CD14-positive monocyte (primary cell): ENCODE data around the gene FOXD3. TPM values are rescaled to one million over a fixed set of nuclear protein-coding genes. Genes with fewer than 3 reads are reported as not detected.

ENCODE experiments used
- DNase-seq, 3 donors: peaks; one replicate each; pipeline ENCODE4 v3.0.0-alpha.2; 2011 to 2022
- H2AFZ ChIP-seq: 2 replicates; pipeline ENCODE4 v1.6.0; 2012; ENCODE audit warnings: mild to moderate bottlenecking, low read depth, low read length, inconsistent platforms; ENCODE audit not compliant: insufficient read depth, poor library complexity, severe bottlenecking
- H3K27ac ChIP-seq, 2 donors: 1 replicate in 1 of 2; 2 replicates in 1 of 2; pipeline ENCODE4 v1.5.1; 2012 to 2013; ENCODE audit warnings: low read length in 2 of 2, control low read depth in 1 of 2, inconsistent platforms in 1 of 2, low read depth in 1 of 2, mild to moderate bottlenecking in 1 of 2
- H3K27me3 ChIP-seq, 2 donors: one replicate each; pipeline versions ENCODE4 v1.6.0 to v1.6.1; 2011 to 2013; ENCODE audit warnings: low read length in 2 of 2; ENCODE audit not compliant: control insufficient read depth in 2 of 2, insufficient read depth in 2 of 2
- H3K36me3 ChIP-seq, 2 donors: replicated peaks in 1 of 2; 1 replicate in 1 of 2; 2 replicates in 1 of 2; pipeline versions ENCODE4 v1.5.1 to v1.6.1; 2012 to 2013; ENCODE audit warnings: low read length in 2 of 2, control low read depth in 1 of 2, inconsistent platforms in 1 of 2, mild to moderate bottlenecking in 1 of 2; ENCODE audit not compliant: insufficient read depth in 2 of 2, control insufficient read depth in 1 of 2
- H3K4me1 ChIP-seq, 2 donors: 1 replicate in 1 of 2; 2 replicates in 1 of 2; pipeline versions ENCODE4 v1.5.1 to v1.6.1; 2012 to 2013; ENCODE audit warnings: low read length in 2 of 2, control low read depth in 1 of 2, inconsistent platforms in 1 of 2, mild to moderate bottlenecking in 1 of 2, moderate library complexity in 1 of 2; ENCODE audit not compliant: insufficient read depth in 2 of 2, control insufficient read depth in 1 of 2
- H3K4me2 ChIP-seq: replicated peaks from 2 replicates; pipeline ENCODE3; 2012; ENCODE audit warnings: low read length, moderate library complexity, mild to moderate bottlenecking; ENCODE audit not compliant: poor library complexity, severe bottlenecking; ENCODE audit errors: extremely low read depth
- H3K4me3 ChIP-seq, 3 experiments: fragments of 200-600 bp in 1 of 3; sonication (generic) in 1 of 3; replicated peaks in 1 of 3; 1 replicate in 2 of 3; 2 replicates in 1 of 3; pipeline ENCODE4 v1.5.1; 2011 to 2013; ENCODE audit warnings: low read length in 3 of 3, mild to moderate bottlenecking in 3 of 3, control low read depth in 2 of 3, low read depth in 2 of 3, inconsistent platforms in 1 of 3, moderate library complexity in 1 of 3
- H3K79me2 ChIP-seq: 2 replicates; pipeline ENCODE4 v1.6.0; 2012; ENCODE audit warnings: mild to moderate bottlenecking, control low read depth, inconsistent platforms, low read length, moderate library complexity; ENCODE audit not compliant: insufficient read depth
- H3K9ac ChIP-seq: 2 replicates; pipeline ENCODE4 v1.6.0; 2017; ENCODE audit warnings: low read length, mild to moderate bottlenecking; ENCODE audit not compliant: insufficient read depth, poor library complexity, severe bottlenecking
- H3K9me3 ChIP-seq, 2 donors: replicated peaks in 1 of 2; 1 replicate in 1 of 2; 2 replicates in 1 of 2; pipeline versions ENCODE4 v1.5.1 to v1.6.1; 2012 to 2013; ENCODE audit warnings: low read length in 2 of 2, control low read depth in 1 of 2; ENCODE audit not compliant: control insufficient read depth in 1 of 2, insufficient read depth in 1 of 2
- H4K20me1 ChIP-seq: 2 replicates; pipeline ENCODE4 v1.6.0; 2012; ENCODE audit warnings: mild to moderate bottlenecking, low read length, control low read depth, moderate library complexity; ENCODE audit not compliant: insufficient read depth
- H3K27ac Mint-ChIP-seq, 7 donors: one replicate each; pipeline ENCODE4 v1.8.0; 2020; ENCODE audit warnings: mild to moderate bottlenecking in 7 of 7, mixed read lengths in 7 of 7, moderate library complexity in 6 of 7, inconsistent platforms in 2 of 7
- H3K27me3 Mint-ChIP-seq, 3 donors: one replicate each; pipeline ENCODE4 v1.8.0; 2021 to 2022; ENCODE audit warnings: low read depth in 3 of 3, mild to moderate bottlenecking in 3 of 3, mixed read lengths in 3 of 3, moderate library complexity in 3 of 3, inconsistent platforms in 1 of 3
- H3K36me3 Mint-ChIP-seq, 2 donors: one replicate each; pipeline ENCODE4 v1.8.0; 2020; ENCODE audit warnings: mixed read lengths in 2 of 2, inconsistent platforms in 1 of 2, mild to moderate bottlenecking in 1 of 2
- H3K4me1 Mint-ChIP-seq: one replicate; pipeline ENCODE4 v1.8.0; 2020; ENCODE audit warnings: mild to moderate bottlenecking, mixed read lengths
- H3K4me3 Mint-ChIP-seq, 2 donors: one replicate each; pipeline ENCODE4 v1.8.0; 2020; ENCODE audit warnings: mild to moderate bottlenecking in 2 of 2, mixed read lengths in 2 of 2, moderate library complexity in 1 of 2
- H3K9me3 Mint-ChIP-seq, 7 donors: one replicate each; pipeline ENCODE4 v1.8.0; 2020 to 2022; ENCODE audit warnings: mixed read lengths in 7 of 7, mild to moderate bottlenecking in 6 of 7, moderate library complexity in 6 of 7, inconsistent platforms in 2 of 7
- WGBS: methylation state at CpG from one replicate; pipeline ENCODE4 v1.1.5; 2013; ENCODE audit warnings: missing lambda C conversion rate; ENCODE audit not compliant: insufficient coverage; 5-methylcytosine and 5-hydroxymethylcytosine counted together
- intact Hi-C, 2 donors: fragments of 100-400 bp; cut with micrococcal nuclease; formaldehyde crosslinking; loops; one replicate each; pipeline versions ENCODE4 v1.15.0 to v1.15.1; 2023
- polyA plus RNA-seq, 3 donors: library from polyadenylated mRNA; depleted of rRNA in 1 of 3; unstranded in 2 of 3; stranded (reverse) in 1 of 3; fragments of 300-500 nt in 2 of 3; fragments of >200 nt in 1 of 3; fragmentation: Illumina TruSeq in 2 of 3; gene quantifications; 1 replicate in 2 of 3; 2 replicates in 1 of 3; pipeline ENCODE4 v1.2.3, GENCODE V29; 2012 to 2021
- TF ChIP-seq, protein P1 (sequence below): fragments of 200-600 bp; IDR thresholded peaks from one replicate; pipeline ENCODE4 v1.8.0; 2022; ENCODE audit warnings: antibody characterized with exemption, mild to moderate bottlenecking

FOXD3 gene
- polyA plus RNA-seq, 3 donors, result not detected

DNA sequence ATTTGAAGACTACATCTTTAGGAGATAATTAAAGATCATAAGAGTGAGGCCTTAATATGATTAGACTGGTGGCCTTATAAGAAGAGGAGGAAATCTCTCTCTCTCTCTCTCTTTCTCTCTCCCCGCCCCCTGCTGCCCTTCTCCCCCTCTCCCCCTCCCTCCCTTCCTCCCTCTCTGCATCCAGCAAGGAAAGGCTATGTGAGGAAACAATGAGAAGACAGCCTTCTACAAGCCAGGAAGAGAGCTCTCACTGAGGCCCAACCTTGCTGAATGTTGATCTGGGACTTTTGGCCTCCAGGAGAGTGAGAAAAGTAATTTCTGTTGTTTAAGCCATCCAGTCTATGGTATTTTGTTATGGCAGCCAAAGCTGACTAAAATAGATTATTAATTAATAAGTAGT lies 21.6 kb downstream of the FOXD3 start:
- H3K4me1 Mint-ChIP-seq, result no peaks in the 10 kb centered on the region
- no peak overlapping the region for H3K4me3 Mint-ChIP-seq
- H3K36me3 Mint-ChIP-seq, result no peaks in the 10 kb centered on the region
- no CpG with 5 or more reads among the region's 1 CpG for WGBS
- H3K27ac ChIP-seq, result no peak overlapping the region
- H3K4me2 ChIP-seq, result no peak overlapping the region
- TF ChIP-seq, protein P1, sequence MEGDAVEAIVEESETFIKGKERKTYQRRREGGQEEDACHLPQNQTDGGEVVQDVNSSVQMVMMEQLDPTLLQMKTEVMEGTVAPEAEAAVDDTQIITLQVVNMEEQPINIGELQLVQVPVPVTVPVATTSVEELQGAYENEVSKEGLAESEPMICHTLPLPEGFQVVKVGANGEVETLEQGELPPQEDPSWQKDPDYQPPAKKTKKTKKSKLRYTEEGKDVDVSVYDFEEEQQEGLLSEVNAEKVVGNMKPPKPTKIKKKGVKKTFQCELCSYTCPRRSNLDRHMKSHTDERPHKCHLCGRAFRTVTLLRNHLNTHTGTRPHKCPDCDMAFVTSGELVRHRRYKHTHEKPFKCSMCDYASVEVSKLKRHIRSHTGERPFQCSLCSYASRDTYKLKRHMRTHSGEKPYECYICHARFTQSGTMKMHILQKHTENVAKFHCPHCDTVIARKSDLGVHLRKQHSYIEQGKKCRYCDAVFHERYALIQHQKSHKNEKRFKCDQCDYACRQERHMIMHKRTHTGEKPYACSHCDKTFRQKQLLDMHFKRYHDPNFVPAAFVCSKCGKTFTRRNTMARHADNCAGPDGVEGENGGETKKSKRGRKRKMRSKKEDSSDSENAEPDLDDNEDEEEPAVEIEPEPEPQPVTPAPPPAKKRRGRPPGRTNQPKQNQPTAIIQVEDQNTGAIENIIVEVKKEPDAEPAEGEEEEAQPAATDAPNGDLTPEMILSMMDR, result no peak
- H2AFZ ChIP-seq, result no peak overlapping the region
- no peaks in the 10 kb centered on the region for H3K36me3 ChIP-seq
- no peaks in the 10 kb centered on the region for H3K9me3 ChIP-seq
- intact Hi-C loops, result no loop called here
- no peaks in the 10 kb centered on the region for H4K20me1 ChIP-seq
- no peak overlapping the region for H3K4me3 ChIP-seq
- peaks cover 6 to 20% (median 13%) of the 10 kb centered on the region in 3 donors for H3K27me3 Mint-ChIP-seq
- H3K4me1 ChIP-seq, result no peaks in the 10 kb centered on the region
- peaks cover 2 to 6% of the 10 kb centered on the region in 2 donors for H3K27me3 ChIP-seq
- DNase-seq, result no peak
- peaks cover 0 to 3% (median 0%) of the 10 kb centered on the region in 7 donors for H3K9me3 Mint-ChIP-seq
- H3K9ac ChIP-seq, result no peak overlapping the region
- H3K27ac Mint-ChIP-seq, result no peak overlapping the region
- no peaks in the 10 kb centered on the region for H3K79me2 ChIP-seq

DNA sequence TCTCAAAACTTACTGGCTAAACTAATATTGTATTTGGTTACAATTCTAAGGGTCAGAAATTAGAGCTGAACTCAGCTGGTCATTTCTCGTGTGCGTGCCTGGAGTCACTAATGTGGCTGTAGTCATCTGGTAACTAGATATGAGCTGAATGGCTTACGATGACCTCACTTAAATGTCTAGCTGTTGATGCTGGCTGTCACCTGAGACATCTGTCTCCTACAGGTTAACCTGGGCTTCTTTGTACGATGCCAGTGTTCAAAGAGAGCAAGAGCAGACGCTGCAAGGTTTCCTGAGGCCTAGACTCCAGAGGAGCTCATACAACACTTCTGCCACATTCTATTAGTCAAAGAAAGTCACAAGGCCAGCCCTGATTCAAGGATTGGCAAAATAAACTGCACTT lies 28.0 kb downstream of the FOXD3 start:
- DNase-seq, result no peak
- TF ChIP-seq, protein P1, result no peak
- peaks cover 23 to 36% of the 10 kb centered on the region in 2 donors for H3K27me3 ChIP-seq
- no peak overlapping the region for H2AFZ ChIP-seq
- Mint-ChIP-seq H3K4me3 (no peak overlapping the region), H3K27ac (no peak overlapping the region), H3K27me3 (peaks cover 19 to 32% (median 25%) of the 10 kb centered on the region in 3 donors), H3K36me3 (no peaks in the 10 kb centered on the region), H3K4me1 (no peaks in the 10 kb centered on the region), H3K9me3 (peaks cover 0 to 3% (median 0%) of the 10 kb centered on the region in 7 donors)
- H3K79me2 ChIP-seq, result no peaks in the 10 kb centered on the region
- no peak overlapping the region for H3K9ac ChIP-seq
- H3K9me3 ChIP-seq, result no peaks in the 10 kb centered on the region
- H3K27ac ChIP-seq, result no peak overlapping the region
- no peaks in the 10 kb centered on the region for H3K36me3 ChIP-seq
- H3K4me1 ChIP-seq, result no peaks in the 10 kb centered on the region
- H3K4me3 ChIP-seq, result no peak overlapping the region
- no peak overlapping the region for H3K4me2 ChIP-seq
- no peaks in the 10 kb centered on the region for H4K20me1 ChIP-seq
- intact Hi-C loops, result no loop called here
- 94% methylated on average over 5 of the region's 5 CpGs for WGBS
